Measurements from ENCODE around the gene LPP.

The LPP gene

DNA sequence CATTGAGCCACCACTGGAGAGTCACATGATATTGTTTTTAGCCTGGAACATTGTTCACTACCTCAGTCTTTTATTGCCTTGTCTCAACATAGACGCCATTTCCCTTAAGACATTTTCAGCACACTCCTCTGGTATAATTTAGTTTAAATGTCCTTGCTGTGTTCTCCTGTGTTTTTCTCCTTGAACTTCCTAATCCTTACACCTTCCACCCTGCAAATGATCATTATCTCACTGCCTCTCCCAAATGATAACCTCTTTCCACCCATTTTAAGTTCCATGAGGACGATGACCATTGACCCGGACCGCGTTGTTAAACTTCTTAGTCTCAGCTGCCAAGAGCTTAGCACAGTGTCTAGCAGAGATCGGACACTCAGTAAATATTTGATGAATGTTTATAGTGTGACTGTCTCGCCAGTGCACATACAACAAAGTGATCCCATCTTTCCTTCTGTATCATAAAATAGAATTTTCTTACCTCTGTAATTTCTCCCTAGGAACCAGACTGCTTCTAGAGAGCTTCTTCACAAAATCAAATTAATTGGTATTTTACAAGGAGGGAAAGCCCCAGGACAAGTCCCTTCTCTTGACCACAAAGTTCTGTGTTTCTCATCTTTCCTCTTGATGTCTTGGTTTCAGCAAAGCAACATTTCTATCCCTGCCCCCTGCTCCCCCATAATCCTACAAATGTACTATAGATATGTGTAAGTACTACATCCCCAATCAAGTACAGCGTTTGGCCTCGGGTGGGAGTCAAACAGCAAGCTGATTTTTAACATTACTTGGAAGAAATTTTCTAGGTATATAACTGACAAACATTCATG is 429.6 kb downstream of the LPP start:
- H3K9me2 ChIP-seq (replicated peaks; ENCODE audit: insufficient read depth, low read length) = no peaks in the 10 kb centered on the region
- no peak overlapping the region for H2AFZ ChIP-seq (ENCODE audit: low read length)
- no peak overlapping the region for H3K27ac ChIP-seq (ENCODE audit: low read length)
- H3K79me2 ChIP-seq (ENCODE audit: low read length) = no peaks in the 10 kb centered on the region
- H3K27me3 ChIP-seq (replicated peaks; ENCODE audit: insufficient read depth, low read length) = no peaks in the 10 kb centered on the region
- H3K4me3 ChIP-seq (ENCODE audit: low read length) = no peak overlapping the region
- no peak for DNase-seq
- no peaks in the 10 kb centered on the region for H3K9me3 ChIP-seq (replicated peaks; ENCODE audit: insufficient read depth, low read length)
- no peak overlapping the region for H3K9ac ChIP-seq (ENCODE audit: low read length)
- TF ChIP-seq EZH2 (optimal IDR thresholded peaks at IDR 0.05; ENCODE audit: low read depth, low read length) (no peak), EZH2phosphoT487 (IDR thresholded peaks at IDR 0.05; ENCODE audit: low read length) (no peak)
- TF ChIP-seq, protein P1, sequence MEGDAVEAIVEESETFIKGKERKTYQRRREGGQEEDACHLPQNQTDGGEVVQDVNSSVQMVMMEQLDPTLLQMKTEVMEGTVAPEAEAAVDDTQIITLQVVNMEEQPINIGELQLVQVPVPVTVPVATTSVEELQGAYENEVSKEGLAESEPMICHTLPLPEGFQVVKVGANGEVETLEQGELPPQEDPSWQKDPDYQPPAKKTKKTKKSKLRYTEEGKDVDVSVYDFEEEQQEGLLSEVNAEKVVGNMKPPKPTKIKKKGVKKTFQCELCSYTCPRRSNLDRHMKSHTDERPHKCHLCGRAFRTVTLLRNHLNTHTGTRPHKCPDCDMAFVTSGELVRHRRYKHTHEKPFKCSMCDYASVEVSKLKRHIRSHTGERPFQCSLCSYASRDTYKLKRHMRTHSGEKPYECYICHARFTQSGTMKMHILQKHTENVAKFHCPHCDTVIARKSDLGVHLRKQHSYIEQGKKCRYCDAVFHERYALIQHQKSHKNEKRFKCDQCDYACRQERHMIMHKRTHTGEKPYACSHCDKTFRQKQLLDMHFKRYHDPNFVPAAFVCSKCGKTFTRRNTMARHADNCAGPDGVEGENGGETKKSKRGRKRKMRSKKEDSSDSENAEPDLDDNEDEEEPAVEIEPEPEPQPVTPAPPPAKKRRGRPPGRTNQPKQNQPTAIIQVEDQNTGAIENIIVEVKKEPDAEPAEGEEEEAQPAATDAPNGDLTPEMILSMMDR (IDR thresholded peaks at IDR 0.05; ENCODE audit: low read length) = no peak
- H3K4me2 ChIP-seq (ENCODE audit: low read depth, low read length) = no peak overlapping the region
- no peaks in the 10 kb centered on the region for H3K4me1 ChIP-seq (ENCODE audit: low read length)
- H4K20me1 ChIP-seq (ENCODE audit: insufficient read depth, low read length) = no peaks in the 10 kb centered on the region
- H3F3A ChIP-seq (ENCODE audit: insufficient read depth, low read length) = no peaks in the 10 kb centered on the region
- no peaks in the 10 kb centered on the region for H3K36me3 ChIP-seq (replicated peaks; ENCODE audit: insufficient read depth, low read length)

DNA sequence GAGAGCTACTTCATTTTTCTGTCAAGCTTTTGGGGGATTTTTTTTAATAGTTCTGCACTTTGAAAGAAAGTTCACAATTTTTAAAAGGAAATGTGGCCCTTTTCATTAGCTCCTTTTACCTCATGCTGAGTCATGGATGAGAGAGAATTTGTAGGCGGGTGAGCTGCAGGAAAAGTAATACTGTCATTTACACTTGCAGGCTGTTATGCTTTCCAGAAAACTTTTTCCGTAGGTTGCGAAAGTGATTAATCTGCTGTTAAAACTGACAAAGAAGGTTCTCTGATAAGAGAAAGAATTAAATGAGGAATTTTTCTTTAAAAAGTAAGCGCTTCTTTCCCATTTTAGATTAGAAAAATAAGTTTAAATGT is 430.2 kb downstream of the LPP start:
- Histone ChIP-seq H3K4me2 (ENCODE audit: low read depth, low read length) (no peak overlapping the region), H4K20me1 (ENCODE audit: insufficient read depth, low read length) (no peaks in the 10 kb centered on the region), H2AFZ (ENCODE audit: low read length) (no peak overlapping the region), H3K4me3 (ENCODE audit: low read length) (no peak overlapping the region), H3K4me1 (ENCODE audit: low read length) (no peaks in the 10 kb centered on the region), H3K27me3 (replicated peaks; ENCODE audit: insufficient read depth, low read length) (no peaks in the 10 kb centered on the region), H3F3A (ENCODE audit: insufficient read depth, low read length) (no peaks in the 10 kb centered on the region), H3K9me2 (replicated peaks; ENCODE audit: insufficient read depth, low read length) (no peaks in the 10 kb centered on the region), H3K9ac (ENCODE audit: low read length) (no peak overlapping the region), H3K27ac (ENCODE audit: low read length) (no peak overlapping the region), H3K36me3 (replicated peaks; ENCODE audit: insufficient read depth, low read length) (no peaks in the 10 kb centered on the region), H3K9me3 (replicated peaks; ENCODE audit: insufficient read depth, low read length) (no peaks in the 10 kb centered on the region), H3K79me2 (ENCODE audit: low read length) (no peaks in the 10 kb centered on the region)
- no peak for TF ChIP-seq EZH2phosphoT487 (IDR thresholded peaks at IDR 0.05; ENCODE audit: low read length)
- TF ChIP-seq, protein P1 (IDR thresholded peaks at IDR 0.05; ENCODE audit: low read length) = no peak
- TF ChIP-seq EZH2 (optimal IDR thresholded peaks at IDR 0.05; ENCODE audit: low read depth, low read length) = no peak
- no peak for DNase-seq

DNA sequence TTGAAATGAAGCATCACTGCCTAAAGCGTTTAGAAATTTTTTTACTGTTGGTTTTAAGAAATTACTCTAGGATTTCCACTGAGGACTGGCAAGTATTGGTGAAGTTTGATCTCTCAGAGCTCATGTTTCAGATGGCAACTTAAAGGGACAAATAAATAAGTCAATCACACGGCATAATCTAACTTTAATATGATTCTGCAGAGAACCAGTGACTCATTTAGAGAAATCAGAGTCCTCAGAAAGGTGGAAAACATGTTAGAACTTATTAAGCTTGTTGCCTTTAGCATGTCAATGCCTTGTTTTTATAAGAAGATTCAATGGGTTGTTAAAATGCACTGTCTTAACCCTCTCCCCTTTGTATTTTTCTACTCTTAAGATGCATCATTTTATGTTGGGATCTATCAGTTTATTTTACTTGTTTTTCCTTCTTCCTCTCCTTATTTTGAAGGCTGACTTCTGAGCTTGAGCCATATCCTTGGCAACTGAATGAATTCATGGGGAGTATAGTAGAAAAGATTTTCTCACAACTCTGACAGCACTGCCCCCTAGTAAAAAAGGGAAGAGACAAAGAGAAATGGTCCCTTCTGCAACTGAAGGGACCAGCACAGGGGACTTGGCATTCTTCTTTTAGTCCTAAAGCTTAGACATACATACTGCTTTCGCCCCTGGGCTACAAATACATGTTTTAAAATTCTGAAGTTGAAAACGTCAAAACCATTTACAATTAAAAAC is 431.2 kb downstream of the LPP start:
- no peaks in the 10 kb centered on the region for H3K4me1 ChIP-seq (ENCODE audit: low read length)
- no peak overlapping the region for H3K27ac ChIP-seq (ENCODE audit: low read length)
- DNase-seq = no peak
- H3K4me2 ChIP-seq (ENCODE audit: low read depth, low read length) = no peak overlapping the region
- H3K27me3 ChIP-seq (replicated peaks; ENCODE audit: insufficient read depth, low read length) = no peaks in the 10 kb centered on the region
- no peaks in the 10 kb centered on the region for H3K79me2 ChIP-seq (ENCODE audit: low read length)
- H3K9me2 ChIP-seq (replicated peaks; ENCODE audit: insufficient read depth, low read length) = no peaks in the 10 kb centered on the region
- H3F3A ChIP-seq (ENCODE audit: insufficient read depth, low read length) = no peaks in the 10 kb centered on the region
- no peaks in the 10 kb centered on the region for H3K36me3 ChIP-seq (replicated peaks; ENCODE audit: insufficient read depth, low read length)
- H3K4me3 ChIP-seq (ENCODE audit: low read length) = no peak overlapping the region
- no peak overlapping the region for H2AFZ ChIP-seq (ENCODE audit: low read length)
- TF ChIP-seq EZH2phosphoT487 (IDR thresholded peaks at IDR 0.05; ENCODE audit: low read length) (no peak), EZH2 (optimal IDR thresholded peaks at IDR 0.05; ENCODE audit: low read depth, low read length) (no peak)
- TF ChIP-seq, protein P1 (IDR thresholded peaks at IDR 0.05; ENCODE audit: low read length) = no peak
- no peaks in the 10 kb centered on the region for H4K20me1 ChIP-seq (ENCODE audit: insufficient read depth, low read length)
- no peak overlapping the region for H3K9ac ChIP-seq (ENCODE audit: low read length)
- no peaks in the 10 kb centered on the region for H3K9me3 ChIP-seq (replicated peaks; ENCODE audit: insufficient read depth, low read length)

Measured in MM.1S (cell line).